HEK293 (cell line): Measurements from ENCODE around the gene TMEM271.

Experiments used
- CTCF ChIA-PET: fragments of 350-600 bp; formaldehyde crosslinking; extraction: SDS; loops from one replicate; lab custom pipeline; 2021; ENCODE audit warnings: antibody characterized with exemption; lab: Yijun Ruan, JAX
- POLR2A ChIA-PET: fragments of 300-600 bp; formaldehyde crosslinking; extraction: SDS; loops from one replicate; lab custom pipeline; 2020; ENCODE audit warnings: antibody characterized with exemption, inconsistent platforms; lab: Yijun Ruan, JAX
- H3K27ac ChIP-seq: fragments of 200-500 bp; sonication (Bioruptor generic); 2 replicates; pipeline ENCODE4 v1.5.1; 2014; ENCODE audit warnings: low read depth, low read length, control low read depth, inconsistent platforms; ENCODE audit errors: extremely low read depth
- H3K36me3 ChIP-seq, 2 experiments: fragments of 200-500 bp in 1 of 2; sonication (Bioruptor generic) in 1 of 2; 1 replicate in 1 of 2; 2 replicates in 1 of 2; pipeline ENCODE4 v1.5.1; 2014 to 2017; ENCODE audit warnings: inconsistent platforms in 2 of 2, low read length in 2 of 2; ENCODE audit not compliant: control insufficient read depth in 2 of 2, insufficient read depth in 1 of 2
- H3K4me1 ChIP-seq: fragments of 200-500 bp; sonication (Bioruptor generic); 2 replicates; pipeline ENCODE4 v1.5.1; 2014; ENCODE audit warnings: mild to moderate bottlenecking, low read length, inconsistent platforms; ENCODE audit not compliant: control insufficient read depth, insufficient read depth
- H3K4me3 ChIP-seq: 2 replicates; pipeline ENCODE4 v1.5.1; 2011; ENCODE audit warnings: low read depth, mild to moderate bottlenecking, control low read depth, low read length, moderate library complexity
- H3K9me3 ChIP-seq: fragments of 200-500 bp; sonication (Bioruptor generic); 2 replicates; pipeline ENCODE4 v1.5.1; 2014; ENCODE audit warnings: low read depth, low read length, inconsistent platforms; ENCODE audit not compliant: control insufficient read depth, insufficient read depth
- FEZF1 ChIP-seq: fragments of 450-650 bp; formaldehyde crosslinking; IDR thresholded peaks from 2 replicates; pipeline ENCODE4 v1.5.1; 2016; ENCODE audit warnings: missing biosample characterization, missing genetic modification characterization
- GFI1B ChIP-seq: fragments of 450-650 bp; formaldehyde crosslinking; IDR thresholded peaks from 2 replicates; pipeline ENCODE4 v1.5.1; 2016; ENCODE audit warnings: missing biosample characterization, missing genetic modification characterization
- GLI2 ChIP-seq: fragments of 450-650 bp; formaldehyde crosslinking; IDR thresholded peaks from 2 replicates; pipeline ENCODE4; 2017; ENCODE audit warnings: missing biosample characterization, missing genetic modification characterization, low read depth, borderline replicate concordance
- GLIS1 ChIP-seq: fragments of 450-650 bp; formaldehyde crosslinking; IDR thresholded peaks from 2 replicates; pipeline ENCODE4 v1.5.1; 2016; ENCODE audit warnings: missing biosample characterization, missing genetic modification characterization
- KLF9 ChIP-seq: fragments of 450-650 bp; formaldehyde crosslinking; IDR thresholded peaks from 2 replicates; pipeline ENCODE4 v1.5.1; 2016; ENCODE audit warnings: missing biosample characterization, missing genetic modification characterization, low read depth
- MYNN ChIP-seq: fragments of 450-650 bp; formaldehyde crosslinking; IDR thresholded peaks from 2 replicates; pipeline ENCODE4 v1.5.1; 2016; ENCODE audit warnings: missing biosample characterization, missing genetic modification characterization, borderline replicate concordance
- REST ChIP-seq: fragments of 450-650 bp; formaldehyde crosslinking; IDR thresholded peaks from 2 replicates; pipeline ENCODE4 v1.5.1; 2016; ENCODE audit warnings: missing biosample characterization, missing genetic modification characterization
- SCRT1 ChIP-seq: fragments of 450-650 bp; formaldehyde crosslinking; IDR thresholded peaks from 2 replicates; pipeline ENCODE4 v1.5.1; 2016; ENCODE audit warnings: missing biosample characterization, missing genetic modification characterization, borderline replicate concordance
- SP7 ChIP-seq: fragments of 450-650 bp; formaldehyde crosslinking; IDR thresholded peaks from 2 replicates; pipeline ENCODE4 v1.5.1; 2016; ENCODE audit warnings: missing biosample characterization, missing genetic modification characterization
- TCF7L2 ChIP-seq: IDR thresholded peaks from 2 replicates; pipeline ENCODE4 v1.6.1; 2011; ENCODE audit warnings: low read depth, mild to moderate bottlenecking, inconsistent platforms, low read length, moderate library complexity, borderline replicate concordance
- ZBTB20 ChIP-seq: fragments of 450-650 bp; formaldehyde crosslinking; IDR thresholded peaks from 2 replicates; pipeline ENCODE4 v1.5.1; 2016; ENCODE audit warnings: missing biosample characterization, missing genetic modification characterization
- ZBTB7A ChIP-seq: fragments of 450-650 bp; formaldehyde crosslinking; IDR thresholded peaks from 2 replicates; pipeline ENCODE4 v1.5.1; 2016; ENCODE audit warnings: low read depth, missing biosample characterization, missing genetic modification characterization
- ZBTB8A ChIP-seq: fragments of 450-650 bp; formaldehyde crosslinking; IDR thresholded peaks from 2 replicates; pipeline ENCODE4 v1.5.1; 2016; ENCODE audit warnings: missing biosample characterization, missing genetic modification characterization
- ZFP41 ChIP-seq: fragments of 450-650 bp; formaldehyde crosslinking; IDR thresholded peaks from 2 replicates; pipeline ENCODE4 v1.5.1; 2016; ENCODE audit warnings: missing biosample characterization, missing genetic modification characterization, borderline replicate concordance
- ZNF121 ChIP-seq: fragments of 450-650 bp; formaldehyde crosslinking; IDR thresholded peaks from 2 replicates; pipeline ENCODE4 v1.5.1; 2016; ENCODE audit warnings: missing biosample characterization, missing genetic modification characterization
- ZNF155 ChIP-seq: fragments of 450-650 bp; formaldehyde crosslinking; IDR thresholded peaks from 2 replicates; pipeline ENCODE4 v1.5.1; 2016; ENCODE audit warnings: missing biosample characterization, missing genetic modification characterization
- ZNF16 ChIP-seq: fragments of 450-650 bp; formaldehyde crosslinking; IDR thresholded peaks from 2 replicates; pipeline ENCODE4 v1.5.1; 2016; ENCODE audit warnings: low read depth, missing biosample characterization, missing genetic modification characterization
- ZNF214 ChIP-seq: fragments of 450-650 bp; formaldehyde crosslinking; IDR thresholded peaks from 2 replicates; pipeline ENCODE4 v1.5.1; 2017; ENCODE audit warnings: missing biosample characterization, mild to moderate bottlenecking, missing genetic modification characterization, borderline replicate concordance
- ZNF341 ChIP-seq: fragments of 450-650 bp; formaldehyde crosslinking; IDR thresholded peaks from 2 replicates; pipeline ENCODE4; 2016; ENCODE audit warnings: low read depth, missing biosample characterization, missing genetic modification characterization
- ZNF362 ChIP-seq: fragments of 450-650 bp; formaldehyde crosslinking; IDR thresholded peaks from 2 replicates; pipeline ENCODE4 v1.5.1; 2016; ENCODE audit warnings: missing biosample characterization, missing genetic modification characterization
- ZNF488 ChIP-seq: fragments of 450-650 bp; formaldehyde crosslinking; IDR thresholded peaks from 2 replicates; pipeline ENCODE4 v1.5.1; 2016; ENCODE audit warnings: missing biosample characterization, missing genetic modification characterization
- ZNF555 ChIP-seq: fragments of 450-650 bp; formaldehyde crosslinking; conservative IDR thresholded peaks from 2 replicates; pipeline ENCODE4 v1.5.1; 2017; ENCODE audit warnings: missing biosample characterization, mild to moderate bottlenecking, missing genetic modification characterization, inconsistent platforms
- ZNF626 ChIP-seq: fragments of 450-650 bp; sonication (Bioruptor Pico); formaldehyde crosslinking; IDR thresholded peaks from 2 replicates; pipeline ENCODE4 v1.5.1; 2018; ENCODE audit warnings: missing biosample characterization, missing genetic modification characterization, inconsistent platforms
- ZNF654 ChIP-seq: fragments of 450-650 bp; formaldehyde crosslinking; IDR thresholded peaks from 2 replicates; pipeline ENCODE4 v1.5.1; 2016; ENCODE audit warnings: low read depth, missing biosample characterization, missing genetic modification characterization
- ZNF701 ChIP-seq: fragments of 450-650 bp; formaldehyde crosslinking; IDR thresholded peaks from 2 replicates; pipeline ENCODE4 v1.5.1; 2016; ENCODE audit warnings: missing biosample characterization, missing genetic modification characterization
- ZNF76 ChIP-seq: fragments of 450-650 bp; formaldehyde crosslinking; IDR thresholded peaks from 2 replicates; pipeline ENCODE4; 2016; ENCODE audit warnings: low read depth, missing biosample characterization, missing genetic modification characterization, borderline replicate concordance
- ZNF776 ChIP-seq: fragments of 450-650 bp; formaldehyde crosslinking; IDR thresholded peaks from 2 replicates; pipeline ENCODE4 v1.5.0; 2017; ENCODE audit warnings: missing biosample characterization, missing genetic modification characterization, borderline replicate concordance
- ZNF830 ChIP-seq: fragments of 450-650 bp; IDR thresholded peaks from 2 replicates; pipeline ENCODE4 v1.5.0; 2018; ENCODE audit warnings: missing biosample characterization, missing genetic modification characterization, low read depth, mild to moderate bottlenecking, moderate library complexity
- ZSCAN30 ChIP-seq: fragments of 450-650 bp; IDR thresholded peaks from 2 replicates; pipeline ENCODE4 v1.5.1; 2018; ENCODE audit warnings: missing biosample characterization, mild to moderate bottlenecking, missing genetic modification characterization, moderate library complexity
- TF ChIP-seq, protein P1 (sequence below): fragments of 450-650 bp; formaldehyde crosslinking; IDR thresholded peaks from 2 replicates; pipeline ENCODE4 v1.5.1; 2016; ENCODE audit warnings: missing biosample characterization, missing genetic modification characterization

The TMEM271 gene

GRCh38 chr4:566508-567295 lies 9.4 kb downstream of the TMEM271 start (continued):
- TF ChIP-seq ZNF830 (no peak), ZNF155 (tag by site-specific recombination) (no peak), ZNF214 (tag by site-specific recombination) (no peak), ZNF701 (tag by site-specific recombination) (no peak), ZNF121 (tag by site-specific recombination) (no peak), ZNF76 (tag by site-specific recombination) (no peak), FEZF1 (tag by site-specific recombination) (no peak), ZNF16 (tag by site-specific recombination) (no peak), SP7 (tag by site-specific recombination) (no peak), MYNN (tag by site-specific recombination) (no peak), TCF7L2 (no peak), GFI1B (tag by site-specific recombination) (no peak), ZNF654 (tag by site-specific recombination) (no peak)

DNA sequence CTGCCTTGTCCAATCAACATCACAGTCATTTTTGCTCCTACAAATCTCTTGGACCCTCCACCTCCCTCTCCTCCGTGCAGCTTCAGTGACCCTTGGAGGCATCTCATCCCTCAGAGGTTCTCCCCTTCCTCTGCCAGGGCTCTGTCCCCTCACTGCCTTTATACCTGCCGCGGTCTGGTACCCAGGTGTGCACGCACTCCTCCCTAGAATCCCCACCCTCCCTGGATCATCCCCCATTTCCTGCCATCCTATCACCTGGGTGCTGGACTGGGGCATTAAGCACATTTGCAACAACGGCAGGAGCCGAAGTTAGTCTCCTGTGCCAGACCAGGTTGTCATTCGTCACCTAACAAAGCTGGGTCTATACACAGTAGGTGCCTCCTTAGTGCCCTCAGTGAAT lies 10.1 kb downstream of the TMEM271 start:
- H3K4me3 ChIP-seq: no peak overlapping the region
- POLR2A ChIA-PET: no interaction called here
- H3K36me3 ChIP-seq: no peaks in the 10 kb centered on the region
- no peaks in the 10 kb centered on the region for H3K9me3 ChIP-seq
- no peak overlapping the region for H3K27ac ChIP-seq
- H3K4me1 ChIP-seq: no peaks in the 10 kb centered on the region
- CTCF ChIA-PET: no interaction called here
- no peak for TF ChIP-seq ZSCAN30 (tag by site-specific recombination)
- TF ChIP-seq ZNF555: no peak
- no peak for TF ChIP-seq MYNN (tag by site-specific recombination)
- no peak for TF ChIP-seq ZBTB7A (tag by site-specific recombination)
- TF ChIP-seq, protein P1, sequence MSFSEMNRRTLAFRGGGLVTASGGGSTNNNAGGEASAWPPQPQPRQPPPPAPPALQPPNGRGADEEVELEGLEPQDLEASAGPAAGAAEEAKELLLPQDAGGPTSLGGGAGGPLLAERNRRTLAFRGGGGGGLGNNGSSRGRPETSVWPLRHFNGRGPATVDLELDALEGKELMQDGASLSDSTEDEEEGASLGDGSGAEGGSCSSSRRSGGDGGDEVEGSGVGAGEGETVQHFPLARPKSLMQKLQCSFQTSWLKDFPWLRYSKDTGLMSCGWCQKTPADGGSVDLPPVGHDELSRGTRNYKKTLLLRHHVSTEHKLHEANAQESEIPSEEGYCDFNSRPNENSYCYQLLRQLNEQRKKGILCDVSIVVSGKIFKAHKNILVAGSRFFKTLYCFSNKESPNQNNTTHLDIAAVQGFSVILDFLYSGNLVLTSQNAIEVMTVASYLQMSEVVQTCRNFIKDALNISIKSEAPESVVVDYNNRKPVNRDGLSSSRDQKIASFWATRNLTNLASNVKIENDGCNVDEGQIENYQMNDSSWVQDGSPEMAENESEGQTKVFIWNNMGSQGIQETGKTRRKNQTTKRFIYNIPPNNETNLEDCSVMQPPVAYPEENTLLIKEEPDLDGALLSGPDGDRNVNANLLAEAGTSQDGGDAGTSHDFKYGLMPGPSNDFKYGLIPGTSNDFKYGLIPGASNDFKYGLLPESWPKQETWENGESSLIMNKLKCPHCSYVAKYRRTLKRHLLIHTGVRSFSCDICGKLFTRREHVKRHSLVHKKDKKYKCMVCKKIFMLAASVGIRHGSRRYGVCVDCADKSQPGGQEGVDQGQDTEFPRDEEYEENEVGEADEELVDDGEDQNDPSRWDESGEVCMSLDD (tag by site-specific recombination): no peak
- TF ChIP-seq REST: no peak
- TF ChIP-seq ZNF488 (tag by site-specific recombination): no peak
- TF ChIP-seq ZBTB20 (tag by site-specific recombination): no peak
- TF ChIP-seq ZNF626 (tag by site-specific recombination): no peak
- no peak for TF ChIP-seq ZFP41 (tag by site-specific recombination)
- no peak for TF ChIP-seq ZBTB8A (tag by site-specific recombination)
- no peak for TF ChIP-seq GLIS1
- no peak for TF ChIP-seq ZNF362
- TF ChIP-seq ZNF776 (tag by site-specific recombination): no peak
- TF ChIP-seq SCRT1 (tag by site-specific recombination): no peak
- no peak for TF ChIP-seq GLI2 (tag by site-specific recombination)
- no peak for TF ChIP-seq KLF9
- no peak for TF ChIP-seq ZNF341 (tag by site-specific recombination)
- TF ChIP-seq ZNF76 (tag by site-specific recombination): no peak
